Measurements from ENCODE around the gene BMPR1A.

Gene BMPR1A

DNA sequence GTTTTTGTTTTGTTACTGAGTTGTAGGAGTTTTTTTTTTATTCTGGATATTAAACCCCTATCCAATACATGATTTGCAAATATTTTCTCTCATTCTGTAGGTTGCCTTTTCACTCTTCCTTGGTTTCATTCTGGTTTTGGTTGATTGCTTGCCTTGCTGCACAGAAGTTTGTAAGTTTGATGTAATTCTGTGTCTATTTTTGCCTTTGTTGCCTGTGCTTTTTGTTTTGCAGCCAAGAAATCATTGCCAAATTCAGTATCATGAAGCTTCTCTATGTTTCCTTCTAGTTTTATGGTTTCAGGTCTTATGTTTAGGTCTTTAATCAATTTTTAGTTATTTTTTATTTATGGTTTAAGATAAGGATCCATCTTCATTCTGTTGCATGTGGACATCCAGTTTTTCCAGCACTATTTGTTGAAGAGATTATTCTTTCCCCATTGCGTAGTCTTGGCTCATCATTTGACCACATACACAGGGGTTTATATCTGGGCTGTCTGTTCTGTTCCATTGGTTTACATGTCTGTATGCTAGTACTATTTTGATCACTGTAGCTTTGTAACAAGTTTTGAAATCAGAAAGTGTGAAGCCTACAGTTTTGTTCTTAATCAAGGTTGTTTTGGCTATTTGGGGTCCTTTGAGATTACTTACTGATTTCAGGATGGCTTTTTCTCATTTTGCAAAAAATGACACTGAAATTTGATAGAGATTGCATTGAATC lies 26.4 kb downstream of the BMPR1A start:
- no peak for TF ChIP-seq CTCF (conservative IDR thresholded peaks at IDR 0.05)
- no peak overlapping the region for H3K27ac ChIP-seq

DNA sequence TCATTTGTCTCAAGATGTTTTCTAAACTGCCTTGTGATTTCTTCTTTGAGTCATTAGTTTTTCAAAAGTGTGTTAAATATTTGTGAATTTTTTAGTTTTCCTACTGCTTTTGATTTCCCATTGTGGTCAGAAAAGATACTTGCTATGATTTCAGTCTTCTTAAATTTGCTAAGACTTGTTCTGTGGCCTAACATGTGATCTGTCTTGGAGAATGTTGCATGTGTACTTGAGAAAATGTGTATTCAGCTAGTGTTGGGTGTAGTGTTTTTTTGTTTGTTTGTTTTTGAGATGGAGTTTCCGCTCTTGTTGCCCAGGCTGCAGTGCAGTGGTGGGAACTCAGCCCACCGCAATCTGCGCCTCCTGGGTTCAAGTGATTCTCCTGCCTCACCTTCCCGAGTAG lies 28.6 kb downstream of the BMPR1A start:
- H3K27ac ChIP-seq = no peak overlapping the region
- no peak for TF ChIP-seq CTCF (conservative IDR thresholded peaks at IDR 0.05)

DNA sequence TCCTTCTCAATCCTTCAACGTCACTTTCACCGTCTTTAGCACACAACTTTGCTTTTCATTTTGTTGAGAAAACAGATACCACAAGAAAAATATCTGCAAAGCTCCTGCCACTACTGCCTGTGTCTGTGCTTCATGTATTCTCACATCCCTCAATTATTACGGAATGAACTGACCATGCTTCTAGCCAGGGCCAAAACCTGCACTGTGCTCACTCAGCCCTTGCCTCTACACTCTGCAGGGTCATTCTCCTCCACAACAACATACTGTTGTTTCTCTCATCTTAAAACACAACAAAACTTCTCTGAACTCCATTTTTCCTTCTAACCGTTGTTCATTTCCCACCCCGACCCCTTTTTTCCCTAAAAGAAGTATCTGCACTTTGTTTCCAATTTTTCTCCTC lies 29.5 kb downstream of the BMPR1A start:
- H3K27ac ChIP-seq = no peak overlapping the region
- TF ChIP-seq CTCF (conservative IDR thresholded peaks at IDR 0.05) = no peak

- no peak overlapping the region for H3K27ac ChIP-seq
- TF ChIP-seq CTCF (conservative IDR thresholded peaks at IDR 0.05) = no peak
Observed at GRCh38 chr10:86786368-86786767, 29.9 kb downstream of the BMPR1A start.

GRCh38 chr10:86790394-86790793 lies 34.0 kb downstream of the BMPR1A start:
- no peak for TF ChIP-seq CTCF (conservative IDR thresholded peaks at IDR 0.05)
- no peak overlapping the region for H3K27ac ChIP-seq

GRCh38 chr10:86792461-86793167 lies 36.2 kb downstream of the BMPR1A start:
- no peak overlapping the region for H3K27ac ChIP-seq
- TF ChIP-seq CTCF (conservative IDR thresholded peaks at IDR 0.05) = no peak

GRCh38 chr10:86793696-86794095 lies 37.3 kb downstream of the BMPR1A start:
- no peak overlapping the region for H3K27ac ChIP-seq
- no peak for TF ChIP-seq CTCF (conservative IDR thresholded peaks at IDR 0.05)

Measured in VCaP (cell line).